ENCODE data around the gene ID2. TPM values are rescaled to one million over a fixed set of nuclear protein-coding genes. Genes with fewer than 3 reads are reported as not detected.

The ID2 gene
- total RNA-seq, 2 experiments from 2014 or later, result 85.7 to 91.6 TPM

- CTCF ChIA-PET, result interaction anchor here (0.8 to 2.3 kb wide), 6 partner anchors 94 to 1582 kb away, joined by 3 to 8 read pairs (median 3); no protein-coding TSS in a partner anchor
- DNase-seq (no peak), ATAC-seq (no peak)
- Mint-ChIP-seq H3K36me3 (ENCODE audit: low read depth) (peaks cover 24% of the 10 kb centered on the region), H3K4me1 (ENCODE audit: low read depth) (peaks cover 39% of the 10 kb centered on the region), H3K27me3 (peaks cover 24% of the 10 kb centered on the region), H3K27ac (peak overlapping the region; percentile 76), H3K4me3 (peak overlapping the region; percentile 95), H3K9me3 (peaks cover 9% of the 10 kb centered on the region)
- POLR2A ChIA-PET, result interaction anchor here (0.7 to 6.7 kb wide), 10 partner anchors 8 to 353 kb away, joined by 3 to 54 read pairs (median 6); no protein-coding TSS in a partner anchor
- intact Hi-C loops (cut with micrococcal nuclease), result loop anchor here (5.0 to 10.0 kb wide), 8 partner anchors 98 to 1585 kb away; no protein-coding TSS in a partner anchor
- TF ChIP-seq, protein P1, sequence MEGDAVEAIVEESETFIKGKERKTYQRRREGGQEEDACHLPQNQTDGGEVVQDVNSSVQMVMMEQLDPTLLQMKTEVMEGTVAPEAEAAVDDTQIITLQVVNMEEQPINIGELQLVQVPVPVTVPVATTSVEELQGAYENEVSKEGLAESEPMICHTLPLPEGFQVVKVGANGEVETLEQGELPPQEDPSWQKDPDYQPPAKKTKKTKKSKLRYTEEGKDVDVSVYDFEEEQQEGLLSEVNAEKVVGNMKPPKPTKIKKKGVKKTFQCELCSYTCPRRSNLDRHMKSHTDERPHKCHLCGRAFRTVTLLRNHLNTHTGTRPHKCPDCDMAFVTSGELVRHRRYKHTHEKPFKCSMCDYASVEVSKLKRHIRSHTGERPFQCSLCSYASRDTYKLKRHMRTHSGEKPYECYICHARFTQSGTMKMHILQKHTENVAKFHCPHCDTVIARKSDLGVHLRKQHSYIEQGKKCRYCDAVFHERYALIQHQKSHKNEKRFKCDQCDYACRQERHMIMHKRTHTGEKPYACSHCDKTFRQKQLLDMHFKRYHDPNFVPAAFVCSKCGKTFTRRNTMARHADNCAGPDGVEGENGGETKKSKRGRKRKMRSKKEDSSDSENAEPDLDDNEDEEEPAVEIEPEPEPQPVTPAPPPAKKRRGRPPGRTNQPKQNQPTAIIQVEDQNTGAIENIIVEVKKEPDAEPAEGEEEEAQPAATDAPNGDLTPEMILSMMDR (IDR thresholded peaks at IDR 0.05), result no peak
Measured at GRCh38 chr2:8679827-8680731, 1.8 kb upstream of the ID2 start.

DNA sequence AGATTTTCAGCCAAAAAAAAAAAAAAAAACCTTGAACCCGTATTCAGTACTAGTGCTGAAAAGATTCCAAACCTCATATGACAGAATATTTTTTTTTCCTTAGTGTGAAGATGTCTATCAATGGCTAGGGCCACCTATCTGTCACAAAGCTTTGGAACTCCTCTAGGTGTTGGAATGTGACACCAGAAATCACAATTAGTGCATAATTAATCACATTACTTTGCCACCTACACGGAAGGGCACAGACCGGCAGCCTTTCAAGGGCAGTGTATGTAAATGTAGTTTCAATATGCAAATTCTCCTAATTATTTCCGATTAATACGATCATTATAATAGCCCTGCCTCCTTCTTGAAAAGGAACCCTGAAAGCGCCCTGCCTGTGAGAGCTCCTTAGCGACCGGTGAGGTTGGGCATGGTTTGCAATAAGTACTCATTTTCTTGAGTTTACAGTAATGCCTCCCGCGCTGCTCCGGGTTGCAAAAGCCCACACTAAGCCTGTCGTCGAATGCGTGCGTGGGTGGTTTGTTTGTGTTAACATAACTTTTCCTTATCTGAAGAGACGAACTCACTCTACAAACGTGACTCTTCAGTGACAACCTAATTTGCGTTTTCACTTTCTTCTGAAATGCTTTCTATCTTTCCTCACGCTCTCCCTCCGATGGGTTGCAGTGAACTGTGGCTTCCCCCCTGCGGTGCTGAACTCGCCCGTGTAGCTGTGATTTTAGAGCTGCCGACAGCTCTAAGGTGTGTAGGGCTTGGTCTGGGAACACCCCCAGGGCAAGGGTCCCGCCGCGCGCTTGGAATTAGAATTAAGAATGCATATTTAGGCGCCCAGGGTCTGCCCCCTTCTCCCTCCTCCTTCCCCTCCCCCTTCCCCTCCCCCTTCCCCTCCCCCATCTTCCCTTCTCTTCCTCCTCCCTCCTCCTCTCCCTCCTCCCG, 765 bp upstream of the ID2 start:
- TF ChIP-seq, protein P1 (IDR thresholded peaks at IDR 0.05), result no peak
- peak overlapping the region; percentile 95 for H3K4me3 Mint-ChIP-seq
- H3K27ac Mint-ChIP-seq, result peak overlapping the region; percentile 76
- intact Hi-C loops (cut with micrococcal nuclease), result loop anchor here (5.0 to 10.0 kb wide), 8 partner anchors 99 to 1586 kb away; no protein-coding TSS in a partner anchor
- POLR2A ChIA-PET, result interaction anchor here (0.7 to 6.7 kb wide), 32 partner anchors 9 to 1253 kb away, joined by 3 to 54 read pairs (median 4); no protein-coding TSS in a partner anchor
- peak; percentile 11 for ATAC-seq
- H3K36me3 Mint-ChIP-seq (ENCODE audit: low read depth), result peaks cover 24% of the 10 kb centered on the region
- peaks cover 42% of the 10 kb centered on the region for H3K4me1 Mint-ChIP-seq (ENCODE audit: low read depth)
- peaks cover 14% of the 10 kb centered on the region for H3K27me3 Mint-ChIP-seq
- peaks cover 2% of the 10 kb centered on the region for H3K9me3 Mint-ChIP-seq
- peak; percentile 94 for DNase-seq
- CTCF ChIA-PET, result interaction anchor here (0.8 to 2.3 kb wide), 7 partner anchors 95 to 1237 kb away, joined by 3 to 8 read pairs (median 3); no protein-coding TSS in a partner anchor

- no peaks in the 10 kb centered on the region for H3K9me3 Mint-ChIP-seq
- H3K27ac Mint-ChIP-seq, result peak overlapping the region; percentile 92
- H3K27me3 Mint-ChIP-seq, result peaks cover under 1% of the 10 kb centered on the region
- DNase-seq (peak; percentile 64), ATAC-seq (no peak)
- H3K4me1 Mint-ChIP-seq (ENCODE audit: low read depth), result peaks cover 31% of the 10 kb centered on the region
- H3K36me3 Mint-ChIP-seq (ENCODE audit: low read depth), result peaks cover 24% of the 10 kb centered on the region
- intact Hi-C loops (cut with micrococcal nuclease), result loop anchor here (5.0 to 10.0 kb wide), 8 partner anchors 101 to 1588 kb away; no protein-coding TSS in a partner anchor
- ChIA-PET POLR2A (interaction anchor here (0.9 to 6.7 kb wide), 26 partner anchors 13 to 1255 kb away, joined by 3 to 54 read pairs (median 4); no protein-coding TSS in a partner anchor), CTCF (interaction anchor here (1.0 to 1.3 kb wide), 5 partner anchors 8 to 526 kb away, joined by 3 read pairs; no protein-coding TSS in a partner anchor)
- TF ChIP-seq, protein P1 (IDR thresholded peaks at IDR 0.05), result no peak
- H3K4me3 Mint-ChIP-seq, result peak overlapping the region; percentile 95
Measured at GRCh38 chr2:8682719-8683667, 1.1 kb downstream of the ID2 start.

GRCh38 chr2:8684540-8684877, 2.7 kb downstream of the ID2 start:
- Mint-ChIP-seq H3K4me3 (peak overlapping the region; percentile 95), H3K4me1 (ENCODE audit: low read depth) (peaks cover 25% of the 10 kb centered on the region), H3K9me3 (no peaks in the 10 kb centered on the region), H3K36me3 (ENCODE audit: low read depth) (peaks cover 24% of the 10 kb centered on the region), H3K27ac (peak overlapping the region; percentile 90), H3K27me3 (peaks cover 2% of the 10 kb centered on the region)
- intact Hi-C loops (cut with micrococcal nuclease), result loop anchor here (5.0 to 10.0 kb wide), 8 partner anchors 102 to 1590 kb away; no protein-coding TSS in a partner anchor
- DNase-seq (peak; percentile 62), ATAC-seq (no peak)
- TF ChIP-seq, protein P1 (IDR thresholded peaks at IDR 0.05), result no peak
- CTCF ChIA-PET, result interaction anchor here (0.6 to 1.1 kb wide), 6 partner anchors 144 to 1257 kb away, joined by 3 to 4 read pairs (median 3); no protein-coding TSS in a partner anchor
- POLR2A ChIA-PET, result interaction anchor here (0.8 to 2.2 kb wide), 21 partner anchors 9 to 1256 kb away, joined by 3 to 16 read pairs (median 4); no protein-coding TSS in a partner anchor
